ENCODE data around the gene KDM5B.
A peak's percentile ranks its signal among the peaks of the same experiment; 100 is the strongest.
"Not testable (repeated sequence)": the region's sequence is repeated elsewhere in the genome, so short reads cannot be mapped to it uniquely, and the experiment has no call there.

KDM5B gene

GRCh38 chr1:202728951-202729350 is 79.3 kb downstream of the KDM5B start:
- Histone ChIP-seq H3K4me1 (ENCODE audit: control insufficient read depth, insufficient read depth, low read length) (no peaks in the 10 kb centered on the region), H3K4me3 (ENCODE audit: low read length) (no peak overlapping the region), H3K27me3 (ENCODE audit: control insufficient read depth, insufficient read depth, low read length) (no peaks in the 10 kb centered on the region), H3K9ac (ENCODE audit: low read depth, low read length) (no peak overlapping the region), H3K36me3 (ENCODE audit: insufficient read depth, low read length) (peaks cover 86% of the 10 kb centered on the region), H3K9me3 (replicated peaks; ENCODE audit: low read length) (no peaks in the 10 kb centered on the region), H3K4me2 (ENCODE audit: low read length) (no peak overlapping the region)

- H3K4me3 ChIP-seq (ENCODE audit: low read length), result no peak overlapping the region
- no peaks in the 10 kb centered on the region for H3K4me1 ChIP-seq (ENCODE audit: control insufficient read depth, insufficient read depth, low read length)
- no peaks in the 10 kb centered on the region for H3K9me3 ChIP-seq (replicated peaks; ENCODE audit: low read length)
- H3K9ac ChIP-seq (ENCODE audit: low read depth, low read length), result no peak overlapping the region
- H3K27me3 ChIP-seq (ENCODE audit: control insufficient read depth, insufficient read depth, low read length), result no peaks in the 10 kb centered on the region
- peaks cover 54% of the 10 kb centered on the region for H3K36me3 ChIP-seq (ENCODE audit: insufficient read depth, low read length)
- H3K4me2 ChIP-seq (ENCODE audit: low read length), result no peak overlapping the region
Observed at GRCh38 chr1:202725526-202725925, 82.7 kb downstream of the KDM5B start.

- H3K4me3 ChIP-seq (ENCODE audit: low read length), result no peak overlapping the region
- H3K9me3 ChIP-seq (replicated peaks; ENCODE audit: low read length), result no peaks in the 10 kb centered on the region
- no peak overlapping the region for H3K4me2 ChIP-seq (ENCODE audit: low read length)
Observed at GRCh38 chr1:202723708-202724107, 84.5 kb downstream of the KDM5B start.

GRCh38 chr1:202723046-202723445 is 85.2 kb downstream of the KDM5B start:
- not testable (repeated sequence) for H3K4me1 ChIP-seq (ENCODE audit: control insufficient read depth, insufficient read depth, low read length); H3K4me2 ChIP-seq (ENCODE audit: low read length)

More at GRCh38 chr1:202723708-202724107, 84.5 kb downstream of the KDM5B start:
- Histone ChIP-seq H3K9ac (ENCODE audit: low read depth, low read length) (no peak overlapping the region), H3K36me3 (ENCODE audit: insufficient read depth, low read length) (peaks cover 35% of the 10 kb centered on the region), H3K4me1 (ENCODE audit: control insufficient read depth, insufficient read depth, low read length) (no peaks in the 10 kb centered on the region), H3K27me3 (ENCODE audit: control insufficient read depth, insufficient read depth, low read length) (peaks cover 2% of the 10 kb centered on the region)

GRCh38 chr1:202716654-202717053 is 91.6 kb downstream of the KDM5B start:
- Histone ChIP-seq H3K36me3 (ENCODE audit: insufficient read depth, low read length) (no peaks in the 10 kb centered on the region), H3K4me2 (ENCODE audit: low read length) (no peak overlapping the region), H3K9ac (ENCODE audit: low read depth, low read length) (no peak overlapping the region), H3K9me3 (replicated peaks; ENCODE audit: low read length) (no peaks in the 10 kb centered on the region), H3K27me3 (ENCODE audit: control insufficient read depth, insufficient read depth, low read length) (peaks cover 55% of the 10 kb centered on the region), H3K4me1 (ENCODE audit: control insufficient read depth, insufficient read depth, low read length) (no peaks in the 10 kb centered on the region), H3K4me3 (ENCODE audit: low read length) (no peak overlapping the region)

More at GRCh38 chr1:202723046-202723445, 85.2 kb downstream of the KDM5B start:
- not testable (repeated sequence) for H3K9ac ChIP-seq (ENCODE audit: low read depth, low read length); H3K27me3 ChIP-seq (ENCODE audit: control insufficient read depth, insufficient read depth, low read length); H3K4me3 ChIP-seq (ENCODE audit: low read length); H3K9me3 ChIP-seq (replicated peaks; ENCODE audit: low read length)
- peaks cover 29% of the 10 kb centered on the region for H3K36me3 ChIP-seq (ENCODE audit: insufficient read depth, low read length)

GRCh38 chr1:202714202-202714601 is 94.0 kb downstream of the KDM5B start:
- H3K27me3 ChIP-seq (ENCODE audit: control insufficient read depth, insufficient read depth, low read length), result peaks cover 79% of the 10 kb centered on the region
- H3K4me2 ChIP-seq (ENCODE audit: low read length); H3K36me3 ChIP-seq (ENCODE audit: insufficient read depth, low read length); H3K9ac ChIP-seq (ENCODE audit: low read depth, low read length); H3K4me1 ChIP-seq (ENCODE audit: control insufficient read depth, insufficient read depth, low read length); H3K9me3 ChIP-seq (replicated peaks; ENCODE audit: low read length); H3K4me3 ChIP-seq (ENCODE audit: low read length): not testable (repeated sequence)

GRCh38 chr1:202713110-202713509 is 95.1 kb downstream of the KDM5B start:
- Histone ChIP-seq H3K9me3 (replicated peaks; ENCODE audit: low read length) (no peaks in the 10 kb centered on the region), H3K36me3 (ENCODE audit: insufficient read depth, low read length) (no peaks in the 10 kb centered on the region), H3K4me1 (ENCODE audit: control insufficient read depth, insufficient read depth, low read length) (peaks cover 5% of the 10 kb centered on the region), H3K27me3 (ENCODE audit: control insufficient read depth, insufficient read depth, low read length) (peaks cover 82% of the 10 kb centered on the region), H3K9ac (ENCODE audit: low read depth, low read length) (no peak overlapping the region), H3K4me2 (ENCODE audit: low read length) (no peak overlapping the region), H3K4me3 (ENCODE audit: low read length) (no peak overlapping the region)

GRCh38 chr1:202711949-202712635 is 96.1 kb downstream of the KDM5B start:
- peaks cover 86% of the 10 kb centered on the region for H3K27me3 ChIP-seq (ENCODE audit: control insufficient read depth, insufficient read depth, low read length)
- no peaks in the 10 kb centered on the region for H3K9me3 ChIP-seq (replicated peaks; ENCODE audit: low read length)
- no peak overlapping the region for H3K9ac ChIP-seq (ENCODE audit: low read depth, low read length)
- H3K4me1 ChIP-seq (ENCODE audit: control insufficient read depth, insufficient read depth, low read length), result peaks cover 5% of the 10 kb centered on the region
- no peaks in the 10 kb centered on the region for H3K36me3 ChIP-seq (ENCODE audit: insufficient read depth, low read length)
- H3K4me2 ChIP-seq (ENCODE audit: low read length), result no peak overlapping the region
- H3K4me3 ChIP-seq (ENCODE audit: low read length), result no peak overlapping the region

GRCh38 chr1:202710070-202711045 is 97.9 kb downstream of the KDM5B start, which contains the start of gene SYT2:
Gene SYT2 (minus strand): TSS chr1:202710454. CDS start chr1:202605772, 104,682 bp downstream.
- Histone ChIP-seq H3K9me3 (replicated peaks; ENCODE audit: low read length) (no peaks in the 10 kb centered on the region), H3K4me1 (ENCODE audit: control insufficient read depth, insufficient read depth, low read length) (peaks cover 5% of the 10 kb centered on the region), H3K4me2 (ENCODE audit: low read length) (peak within 1 kb of the TSS; percentile 65), H3K36me3 (ENCODE audit: insufficient read depth, low read length) (no peaks in the 10 kb centered on the region), H3K9ac (ENCODE audit: low read depth, low read length) (no peak within 1 kb of the TSS), H3K4me3 (ENCODE audit: low read length) (peak within 1 kb of the TSS; percentile 34), H3K27me3 (ENCODE audit: control insufficient read depth, insufficient read depth, low read length) (peaks cover 88% of the 10 kb centered on the region)

GRCh38 chr1:202709276-202710041 is 98.8 kb downstream of the KDM5B start:
- Histone ChIP-seq H3K9ac (ENCODE audit: low read depth, low read length) (no peak overlapping the region), H3K27me3 (ENCODE audit: control insufficient read depth, insufficient read depth, low read length) (peaks cover 89% of the 10 kb centered on the region), H3K9me3 (replicated peaks; ENCODE audit: low read length) (no peaks in the 10 kb centered on the region), H3K4me3 (ENCODE audit: low read length) (no peak overlapping the region), H3K36me3 (ENCODE audit: insufficient read depth, low read length) (no peaks in the 10 kb centered on the region), H3K4me2 (ENCODE audit: low read length) (peak overlapping the region; percentile 65), H3K4me1 (ENCODE audit: control insufficient read depth, insufficient read depth, low read length) (peaks cover 5% of the 10 kb centered on the region)
